ENCODE data around the gene SYNM. TPM values are rescaled to one million over a fixed set of nuclear protein-coding genes. Genes with fewer than 3 reads are reported as not detected.

SYNM gene
- total RNA-seq, 1 donor from 2014 or later: 1.1 TPM

DNA sequence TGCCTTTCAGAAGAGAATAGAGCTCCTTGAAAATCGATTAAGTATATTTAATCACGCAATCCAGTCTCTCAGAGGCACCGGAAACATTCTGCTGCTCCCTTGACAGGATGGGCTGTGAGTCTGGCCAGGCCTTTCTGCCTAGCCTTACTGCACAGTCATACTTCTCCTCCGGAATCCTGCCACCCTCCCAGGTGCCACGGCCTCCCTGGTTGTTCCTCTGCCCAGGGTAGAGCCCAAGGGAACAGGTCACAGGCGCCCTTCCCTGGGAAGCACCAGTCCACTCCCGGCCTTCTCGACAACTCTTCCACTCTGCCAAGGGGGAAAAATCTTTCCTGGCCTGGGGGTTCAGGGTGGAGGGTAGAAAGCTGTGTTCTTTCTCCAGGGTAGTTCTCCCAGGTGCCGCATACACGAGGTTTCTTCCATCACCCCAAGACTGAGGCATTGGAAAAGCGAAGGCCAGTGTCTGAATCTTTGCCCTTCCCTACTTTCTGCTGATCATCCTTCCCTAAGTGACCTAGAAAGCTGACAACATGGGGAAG lies 17.4 kb upstream of the SYNM start:
- TF ChIP-seq, protein P1, sequence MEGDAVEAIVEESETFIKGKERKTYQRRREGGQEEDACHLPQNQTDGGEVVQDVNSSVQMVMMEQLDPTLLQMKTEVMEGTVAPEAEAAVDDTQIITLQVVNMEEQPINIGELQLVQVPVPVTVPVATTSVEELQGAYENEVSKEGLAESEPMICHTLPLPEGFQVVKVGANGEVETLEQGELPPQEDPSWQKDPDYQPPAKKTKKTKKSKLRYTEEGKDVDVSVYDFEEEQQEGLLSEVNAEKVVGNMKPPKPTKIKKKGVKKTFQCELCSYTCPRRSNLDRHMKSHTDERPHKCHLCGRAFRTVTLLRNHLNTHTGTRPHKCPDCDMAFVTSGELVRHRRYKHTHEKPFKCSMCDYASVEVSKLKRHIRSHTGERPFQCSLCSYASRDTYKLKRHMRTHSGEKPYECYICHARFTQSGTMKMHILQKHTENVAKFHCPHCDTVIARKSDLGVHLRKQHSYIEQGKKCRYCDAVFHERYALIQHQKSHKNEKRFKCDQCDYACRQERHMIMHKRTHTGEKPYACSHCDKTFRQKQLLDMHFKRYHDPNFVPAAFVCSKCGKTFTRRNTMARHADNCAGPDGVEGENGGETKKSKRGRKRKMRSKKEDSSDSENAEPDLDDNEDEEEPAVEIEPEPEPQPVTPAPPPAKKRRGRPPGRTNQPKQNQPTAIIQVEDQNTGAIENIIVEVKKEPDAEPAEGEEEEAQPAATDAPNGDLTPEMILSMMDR (IDR thresholded peaks at IDR 0.05; ENCODE audit: unreplicated experiment): no peak
- Mint-ChIP-seq H3K27ac (no peak overlapping the region), H3K4me3 (ENCODE audit: low read depth) (no peak overlapping the region), H3K4me1 (ENCODE audit: low read depth) (no peaks in the 10 kb centered on the region), H3K9me3 (ENCODE audit: low read depth) (peaks cover 4% of the 10 kb centered on the region), H3K36me3 (ENCODE audit: insufficient read depth) (no peaks in the 10 kb centered on the region), H3K27me3 (peaks cover 10% of the 10 kb centered on the region)
- no peak for DNase-seq (ENCODE audit: low spot score, unreplicated experiment)

DNA sequence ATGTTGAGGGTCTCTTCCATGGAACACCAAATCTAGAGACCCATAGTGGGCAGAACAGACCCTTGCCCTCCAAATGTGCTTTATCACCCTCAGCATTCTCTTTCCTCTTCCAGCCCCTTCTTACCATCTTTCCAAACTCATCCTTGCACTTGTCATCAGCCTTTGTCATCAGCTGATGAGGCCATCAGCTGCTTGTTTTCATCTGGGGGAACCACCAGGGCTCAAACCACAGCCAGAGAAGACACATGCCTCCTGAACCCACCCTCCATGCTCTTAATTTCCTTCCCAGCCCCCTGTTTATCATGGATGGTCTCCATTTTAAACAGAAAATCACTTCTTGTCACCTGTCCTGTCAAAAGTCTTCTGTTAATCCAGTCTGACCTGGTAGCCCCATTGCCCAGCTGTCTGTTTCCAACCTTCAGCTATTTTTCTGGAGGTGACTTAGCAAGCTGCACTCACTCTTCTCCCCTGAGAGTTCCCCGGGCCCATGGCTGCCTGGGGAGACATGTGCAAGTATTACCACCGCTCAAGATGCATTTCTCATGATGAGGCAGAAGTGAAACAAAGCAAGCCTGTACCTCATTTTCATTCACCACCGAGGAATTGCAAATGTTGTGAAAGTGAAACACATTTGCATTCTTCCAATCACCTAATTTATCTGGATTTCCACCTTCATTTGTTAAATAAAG lies 14.7 kb upstream of the SYNM start:
- H3K27me3 Mint-ChIP-seq: peaks cover 11% of the 10 kb centered on the region
- no peaks in the 10 kb centered on the region for H3K9me3 Mint-ChIP-seq (ENCODE audit: low read depth)
- no peak for DNase-seq (ENCODE audit: low spot score, unreplicated experiment)
- TF ChIP-seq, protein P1 (IDR thresholded peaks at IDR 0.05; ENCODE audit: unreplicated experiment): no peak
- H3K36me3 Mint-ChIP-seq (ENCODE audit: insufficient read depth): no peaks in the 10 kb centered on the region
- no peak overlapping the region for H3K4me3 Mint-ChIP-seq (ENCODE audit: low read depth)
- H3K27ac Mint-ChIP-seq: no peak overlapping the region
- no peaks in the 10 kb centered on the region for H3K4me1 Mint-ChIP-seq (ENCODE audit: low read depth)

DNA sequence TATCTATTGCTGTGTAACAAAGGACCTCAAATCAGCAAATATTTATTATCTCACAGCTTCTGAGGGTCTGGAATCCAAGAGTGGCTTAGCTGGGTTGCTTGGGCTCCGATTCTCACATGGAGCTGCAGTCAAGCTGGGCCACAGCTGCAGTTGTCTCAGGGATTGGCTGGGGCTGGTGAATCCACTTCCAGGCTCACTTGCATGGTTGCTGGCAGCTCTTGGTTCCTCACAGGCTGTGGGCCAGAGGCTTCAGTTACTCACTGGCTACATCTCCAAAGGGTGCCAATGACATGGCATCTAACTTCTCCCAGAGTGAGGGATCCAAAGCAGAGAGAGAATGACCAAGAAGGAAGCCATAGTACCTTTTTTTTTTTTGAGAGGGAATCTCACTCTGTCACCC lies 13.9 kb upstream of the SYNM start:
- no peak overlapping the region for H3K27ac Mint-ChIP-seq
- no peak for DNase-seq (ENCODE audit: low spot score, unreplicated experiment)
- no peaks in the 10 kb centered on the region for H3K9me3 Mint-ChIP-seq (ENCODE audit: low read depth)
- H3K36me3 Mint-ChIP-seq (ENCODE audit: insufficient read depth): no peaks in the 10 kb centered on the region
- no peaks in the 10 kb centered on the region for H3K4me1 Mint-ChIP-seq (ENCODE audit: low read depth)
- TF ChIP-seq, protein P1 (IDR thresholded peaks at IDR 0.05; ENCODE audit: unreplicated experiment): no peak
- H3K27me3 Mint-ChIP-seq: peaks cover 15% of the 10 kb centered on the region
- no peak overlapping the region for H3K4me3 Mint-ChIP-seq (ENCODE audit: low read depth)

- no peaks in the 10 kb centered on the region for H3K36me3 Mint-ChIP-seq (ENCODE audit: insufficient read depth)
- H3K4me1 Mint-ChIP-seq (ENCODE audit: low read depth): no peaks in the 10 kb centered on the region
- H3K27ac Mint-ChIP-seq: no peak overlapping the region
- TF ChIP-seq, protein P1 (IDR thresholded peaks at IDR 0.05; ENCODE audit: unreplicated experiment): no peak
- H3K9me3 Mint-ChIP-seq (ENCODE audit: low read depth): no peaks in the 10 kb centered on the region
- peaks cover 29% of the 10 kb centered on the region for H3K27me3 Mint-ChIP-seq
- DNase-seq (ENCODE audit: low spot score, unreplicated experiment): no peak
- no peak overlapping the region for H3K4me3 Mint-ChIP-seq (ENCODE audit: low read depth)
These were observed 12.2 kb upstream of the SYNM start for GRCh38 chr15:99092554-99093172.

DNA sequence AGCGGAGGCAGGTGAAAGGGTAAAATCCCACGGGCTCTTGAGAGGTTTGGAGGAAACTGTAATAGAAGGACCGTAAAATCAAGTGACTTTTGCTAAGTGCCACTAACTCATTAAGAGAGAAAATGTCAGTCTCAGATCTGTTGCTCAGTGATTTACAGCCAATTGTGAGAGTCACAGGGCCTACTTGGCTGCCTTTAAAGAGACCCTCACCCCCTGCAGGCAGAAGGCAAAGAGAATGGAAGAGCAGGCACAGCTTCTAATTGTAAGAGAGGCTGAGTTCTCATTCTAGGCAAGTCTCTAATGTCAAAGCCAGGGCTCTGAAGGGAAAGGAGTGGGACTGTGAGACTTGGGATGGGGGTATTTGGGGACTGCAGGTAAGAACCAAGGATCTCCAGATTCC lies 9.3 kb upstream of the SYNM start:
- H3K36me3 Mint-ChIP-seq (ENCODE audit: insufficient read depth): no peaks in the 10 kb centered on the region
- no peak overlapping the region for H3K4me3 Mint-ChIP-seq (ENCODE audit: low read depth)
- peaks cover 51% of the 10 kb centered on the region for H3K27me3 Mint-ChIP-seq
- H3K9me3 Mint-ChIP-seq (ENCODE audit: low read depth): no peaks in the 10 kb centered on the region
- TF ChIP-seq, protein P1 (IDR thresholded peaks at IDR 0.05; ENCODE audit: unreplicated experiment): no peak
- no peaks in the 10 kb centered on the region for H3K4me1 Mint-ChIP-seq (ENCODE audit: low read depth)
- H3K27ac Mint-ChIP-seq: no peak overlapping the region
- DNase-seq (ENCODE audit: low spot score, unreplicated experiment): no peak

Measured in progenitor cell of endocrine pancreas (in vitro differentiated cells).